PC-3 (cell line): Measurements from ENCODE around the gene SYMPK. TPM values are rescaled to one million over a fixed set of nuclear protein-coding genes. Genes with fewer than 3 reads are reported as not detected.
"Not testable (repeated sequence)": the region's sequence is repeated elsewhere in the genome, so short reads cannot be mapped to it uniquely, and the experiment has no call there.

Experiments
- ATAC-seq: fragments of 200-7000 bp; cut with Tn5 transposase; 2 replicates; pipeline ENCODE4 v1.9.1; 2020; ENCODE audit warnings: mild to moderate bottlenecking, moderate library complexity
- BruUV-seq: library from RNA; stranded (reverse); fragments of 400-500 nt; replicated peaks from 2 replicates; lab custom pipeline; 2021; lab: Mats Ljungman, UMichigan
- CTCF ChIA-PET: fragments of 300-600 bp; sonication (Branson Sonifier 250); formaldehyde crosslinking; loops from one replicate; lab custom pipeline; 2022; ENCODE audit warnings: antibody characterized with exemption; lab: Charles Lee
- POLR2A ChIA-PET: fragments of 300-600 bp; sonication (Branson Sonifier 250); formaldehyde crosslinking; loops from one replicate; lab custom pipeline; 2022; ENCODE audit warnings: antibody characterized with exemption; ENCODE audit not compliant: unreplicated experiment; lab: Charles Lee
- DNase-seq: peaks from one replicate; pipeline ENCODE4 v3.0.0-alpha.2; 2015
- H2AFZ ChIP-seq: fragments of 300-600 bp; sonication (generic); 2 replicates; pipeline ENCODE4 v1.6.0; 2016; ENCODE audit warnings: antibody characterized with exemption, low read length
- H3F3A ChIP-seq: fragments of 300-600 bp; sonication (generic); one replicate; pipeline ENCODE4 v1.6.0; 2017; ENCODE audit warnings: antibody characterized with exemption, low read length, control low read depth, mild to moderate bottlenecking; ENCODE audit not compliant: unreplicated experiment
- H3K27ac ChIP-seq: fragments of 300-600 bp; sonication (generic); 2 replicates; pipeline ENCODE4 v1.5.1; 2016; ENCODE audit warnings: mild to moderate bottlenecking, low read length
- H3K27me3 ChIP-seq: fragments of 300-600 bp; sonication (generic); 2 replicates; pipeline ENCODE4 v1.6.1; 2016; ENCODE audit warnings: low read length, mixed read lengths
- H3K36me3 ChIP-seq: fragments of 300-600 bp; sonication (generic); 2 replicates; pipeline ENCODE4 v1.6.1; 2016; ENCODE audit warnings: low read depth, mixed run types, low read length, mixed read lengths
- H3K4me1 ChIP-seq: fragments of 300-600 bp; sonication (generic); 2 replicates; pipeline ENCODE4 v1.5.1; 2016; ENCODE audit warnings: low read length; ENCODE audit not compliant: insufficient read depth
- H3K4me2 ChIP-seq: fragments of 300-600 bp; sonication (generic); 2 replicates; pipeline ENCODE4 v1.6.0; 2016; ENCODE audit warnings: low read length
- H3K4me3 ChIP-seq: fragments of 300-600 bp; sonication (generic); 2 replicates; pipeline ENCODE4 v1.5.1; 2016; ENCODE audit warnings: mild to moderate bottlenecking, low read length, mixed read lengths
- H3K79me2 ChIP-seq: fragments of 300-600 bp; sonication (generic); 2 replicates; pipeline ENCODE4 v1.6.1; 2017; ENCODE audit warnings: low read length, mixed read lengths
- H3K9ac ChIP-seq: fragments of 300-600 bp; sonication (generic); 2 replicates; pipeline ENCODE4 v1.6.0; 2016; ENCODE audit warnings: mild to moderate bottlenecking, low read length
- H3K9me2 ChIP-seq: fragments of 300-600 bp; sonication (generic); replicated peaks from 2 replicates; pipeline ENCODE4 v1.6.1; 2016; ENCODE audit warnings: mixed run types, low read length, mixed read lengths
- H3K9me3 ChIP-seq: fragments of 300-600 bp; sonication (generic); 2 replicates; pipeline ENCODE4 v1.6.1; 2016; ENCODE audit warnings: low read length, mixed read lengths
- H4K20me1 ChIP-seq: fragments of 300-600 bp; sonication (generic); 2 replicates; pipeline ENCODE4 v1.6.1; 2016; ENCODE audit warnings: low read length, mixed read lengths
- EZH2 ChIP-seq: fragments of 300-600 bp; sonication (generic); IDR thresholded peaks from one replicate; pipeline ENCODE4 v1.6.1; 2017; ENCODE audit warnings: antibody characterized with exemption, mild to moderate bottlenecking, low read length; ENCODE audit not compliant: unreplicated experiment
- EZH2phosphoT487 ChIP-seq: fragments of 300-600 bp; sonication (generic); IDR thresholded peaks from 2 replicates; pipeline ENCODE4 v1.6.1; 2018; ENCODE audit warnings: mild to moderate bottlenecking, antibody characterized with exemption, low read length, borderline replicate concordance
- intact Hi-C: fragments of 100-400 bp; cut with micrococcal nuclease; formaldehyde crosslinking; loops from 2 replicates; pipeline ENCODE4 v1.9.0; 2023
- total RNA-seq: library from RNA; depleted of rRNA; stranded (reverse); fragments of >200 nt; gene quantifications from 2 replicates; pipeline ENCODE4 v1.2.3, GENCODE V29; 2014
- TF ChIP-seq, protein P1 (sequence below): fragments of 300-600 bp; sonication (generic); conservative IDR thresholded peaks from 2 replicates; pipeline ENCODE4 v1.5.1; 2017; ENCODE audit warnings: antibody characterized with exemption, low read depth, mild to moderate bottlenecking, low read length

SYMPK gene
- total RNA-seq, 1 experiment from 2014 or later = 36.6 TPM

DNA sequence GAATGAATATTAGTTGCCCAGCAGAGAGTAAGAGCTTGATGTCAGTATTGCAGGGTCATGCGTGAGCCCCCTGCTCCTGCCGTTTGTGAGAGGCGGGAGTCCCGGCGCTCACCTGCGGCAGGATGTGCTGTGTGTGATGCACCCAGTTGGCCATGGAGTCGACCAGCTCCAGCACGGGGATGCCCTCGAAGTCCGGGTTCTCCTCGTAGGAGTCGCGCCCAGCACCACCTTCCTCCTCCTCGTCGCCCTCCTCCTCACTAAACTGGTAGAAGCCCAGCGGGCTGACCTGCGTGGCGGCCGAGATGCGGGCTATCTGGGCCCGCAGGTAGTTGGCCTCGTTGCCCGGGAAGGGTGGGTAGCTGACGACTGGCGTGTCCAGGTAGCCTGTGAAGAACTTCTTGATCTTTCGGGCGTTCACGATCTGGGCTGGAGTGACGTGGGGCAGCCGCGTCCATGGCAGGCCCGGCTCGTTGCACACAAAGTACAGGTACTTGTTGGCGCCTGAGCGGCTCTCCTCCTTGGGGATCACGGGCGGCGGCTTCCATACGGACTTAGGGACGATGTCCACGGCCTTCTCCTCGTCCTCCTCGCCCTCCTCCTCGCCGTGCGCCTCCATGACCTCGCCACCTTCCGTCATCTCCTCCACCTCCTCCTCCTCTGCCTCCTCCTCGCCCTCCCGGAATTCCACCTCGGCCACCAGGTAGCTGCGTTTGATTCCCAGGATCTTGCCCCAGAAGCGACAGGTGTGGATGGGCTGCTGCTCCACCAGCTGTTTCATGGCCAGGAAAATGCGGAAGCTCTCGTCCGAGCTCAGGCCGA is 58.6 kb downstream of the SYMPK start:
- POLR2A ChIA-PET = no interaction called here

DNA sequence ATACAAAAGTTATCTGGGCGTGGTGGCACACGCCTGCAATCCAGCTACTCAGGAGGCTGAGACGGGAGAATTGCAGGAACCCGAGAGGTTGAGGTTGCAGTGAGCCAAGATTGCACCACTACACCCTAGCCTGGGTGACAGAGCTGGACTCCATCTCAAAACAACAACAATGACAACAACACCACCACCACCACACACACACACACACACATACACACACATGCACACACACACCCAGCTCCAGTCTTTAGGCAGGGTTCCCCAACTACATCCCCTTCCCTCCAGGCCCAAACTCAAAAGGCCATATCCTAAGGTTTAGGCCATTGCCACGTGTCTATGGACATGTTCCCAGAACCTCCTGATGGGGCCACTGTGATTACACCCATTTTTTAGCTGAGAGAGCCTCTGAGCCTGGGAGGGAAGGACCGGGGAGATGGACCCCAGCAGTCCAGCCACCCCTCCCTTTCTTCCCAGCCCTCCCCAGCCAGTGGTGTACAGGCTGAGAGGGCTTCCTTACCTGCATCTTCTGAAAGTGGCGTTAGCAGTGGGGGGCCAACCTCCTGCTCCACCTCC is 61.3 kb downstream of the SYMPK start:
- Histone ChIP-seq H3K9me2 (no peaks in the 10 kb centered on the region), H3K27ac (no peak overlapping the region), H3K4me3 (no peak overlapping the region), H3K9me3 (no peaks in the 10 kb centered on the region), H3K79me2 (no peaks in the 10 kb centered on the region), H3K9ac (no peak overlapping the region), H3F3A (no peaks in the 10 kb centered on the region), H4K20me1 (no peaks in the 10 kb centered on the region), H2AFZ (no peak overlapping the region), H3K36me3 (no peaks in the 10 kb centered on the region), H3K27me3 (no peaks in the 10 kb centered on the region), H3K4me1 (no peaks in the 10 kb centered on the region), H3K4me2 (no peak overlapping the region)
- TF ChIP-seq, protein P1, sequence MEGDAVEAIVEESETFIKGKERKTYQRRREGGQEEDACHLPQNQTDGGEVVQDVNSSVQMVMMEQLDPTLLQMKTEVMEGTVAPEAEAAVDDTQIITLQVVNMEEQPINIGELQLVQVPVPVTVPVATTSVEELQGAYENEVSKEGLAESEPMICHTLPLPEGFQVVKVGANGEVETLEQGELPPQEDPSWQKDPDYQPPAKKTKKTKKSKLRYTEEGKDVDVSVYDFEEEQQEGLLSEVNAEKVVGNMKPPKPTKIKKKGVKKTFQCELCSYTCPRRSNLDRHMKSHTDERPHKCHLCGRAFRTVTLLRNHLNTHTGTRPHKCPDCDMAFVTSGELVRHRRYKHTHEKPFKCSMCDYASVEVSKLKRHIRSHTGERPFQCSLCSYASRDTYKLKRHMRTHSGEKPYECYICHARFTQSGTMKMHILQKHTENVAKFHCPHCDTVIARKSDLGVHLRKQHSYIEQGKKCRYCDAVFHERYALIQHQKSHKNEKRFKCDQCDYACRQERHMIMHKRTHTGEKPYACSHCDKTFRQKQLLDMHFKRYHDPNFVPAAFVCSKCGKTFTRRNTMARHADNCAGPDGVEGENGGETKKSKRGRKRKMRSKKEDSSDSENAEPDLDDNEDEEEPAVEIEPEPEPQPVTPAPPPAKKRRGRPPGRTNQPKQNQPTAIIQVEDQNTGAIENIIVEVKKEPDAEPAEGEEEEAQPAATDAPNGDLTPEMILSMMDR = no peak
- TF ChIP-seq EZH2 = no peak
- TF ChIP-seq EZH2phosphoT487 = no peak
- ChIA-PET POLR2A (no interaction called here), CTCF (interaction anchor here (0.6 kb wide), 1 partner anchor 19 kb away, joined by 6 read pairs; the partner anchor contains the start of gene DMPK)
- DNase-seq (no peak), ATAC-seq (no peak)
- BruUV-seq = no TSS peak
- intact Hi-C loops = no loop called here

More for the DNA sequence above, 58.6 kb downstream of the SYMPK start:
- no peak overlapping the region for H3K27ac ChIP-seq
- H3K9me2 ChIP-seq = no peaks in the 10 kb centered on the region
- intact Hi-C loops = no loop called here
- H3K36me3 ChIP-seq = no peaks in the 10 kb centered on the region
- H2AFZ ChIP-seq = no peak overlapping the region
- H3K9me3 ChIP-seq = no peaks in the 10 kb centered on the region
- H3K4me2 ChIP-seq = no peak overlapping the region
- no peak overlapping the region for H3K4me3 ChIP-seq
- H3K79me2 ChIP-seq = no peaks in the 10 kb centered on the region
- no peaks in the 10 kb centered on the region for H3F3A ChIP-seq
- peaks cover under 1% of the 10 kb centered on the region; the same call in 1 of the 2 replicates for H3K4me1 ChIP-seq
- BruUV-seq = no TSS peak
- CTCF ChIA-PET = no interaction called here
- ATAC-seq (no peak), DNase-seq (no peak)
- no peaks in the 10 kb centered on the region for H3K27me3 ChIP-seq
- no peaks in the 10 kb centered on the region for H4K20me1 ChIP-seq
- TF ChIP-seq, protein P1 = no peak
- H3K9ac ChIP-seq = no peak overlapping the region

DNA sequence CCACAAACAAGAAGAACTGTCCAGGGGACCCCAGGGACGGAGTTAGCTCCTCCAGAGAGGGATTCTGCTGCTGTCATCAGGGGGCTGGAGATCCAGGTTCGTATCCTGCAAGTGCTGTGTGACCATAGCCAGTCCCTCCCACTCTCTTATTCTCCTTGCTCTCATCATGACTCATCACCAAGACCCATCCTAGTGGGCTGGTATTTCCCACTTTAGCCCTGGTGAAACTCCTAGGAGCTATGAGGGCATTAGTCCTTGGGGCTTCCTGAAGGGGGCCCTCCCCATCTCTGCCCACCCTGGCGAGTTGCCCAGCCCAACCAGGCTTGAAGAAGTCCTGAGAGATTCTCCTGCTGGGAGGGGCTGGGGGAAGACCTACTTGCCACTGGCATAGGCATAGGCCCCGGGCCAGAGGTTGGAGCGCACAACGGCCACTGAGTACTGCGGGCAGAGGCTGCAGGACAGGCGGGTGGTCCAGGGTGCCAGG is 62.8 kb downstream of the SYMPK start:
- H3K27me3 ChIP-seq = no peaks in the 10 kb centered on the region
- no peaks in the 10 kb centered on the region for H3K36me3 ChIP-seq
- no peak overlapping the region for H3K4me2 ChIP-seq
- no peak for DNase-seq
- H4K20me1 ChIP-seq = no peaks in the 10 kb centered on the region
- no peaks in the 10 kb centered on the region for H3F3A ChIP-seq
- TF ChIP-seq EZH2phosphoT487 = no peak
- no peak for TF ChIP-seq EZH2
- no peaks in the 10 kb centered on the region for H3K9me2 ChIP-seq
- no peaks in the 10 kb centered on the region for H3K4me1 ChIP-seq
- H3K9ac ChIP-seq = no peak overlapping the region
- H3K79me2 ChIP-seq = no peaks in the 10 kb centered on the region
- no peak overlapping the region for H2AFZ ChIP-seq
- CTCF ChIA-PET = interaction anchor here (1.4 to 1.8 kb wide), 2 partner anchors 17 to 31 kb away, joined by 11 to 18 read pairs; partner anchors contain the start of genes DMPK and SIX5
- intact Hi-C loops = no loop called here
- H3K27ac ChIP-seq = no peak overlapping the region
- POLR2A ChIA-PET = no interaction called here
- no TSS peak for BruUV-seq
- no peak overlapping the region for H3K4me3 ChIP-seq
- ATAC-seq = peak; percentile 49; the same call in 1 of the 2 replicates
- no peaks in the 10 kb centered on the region for H3K9me3 ChIP-seq

DNA sequence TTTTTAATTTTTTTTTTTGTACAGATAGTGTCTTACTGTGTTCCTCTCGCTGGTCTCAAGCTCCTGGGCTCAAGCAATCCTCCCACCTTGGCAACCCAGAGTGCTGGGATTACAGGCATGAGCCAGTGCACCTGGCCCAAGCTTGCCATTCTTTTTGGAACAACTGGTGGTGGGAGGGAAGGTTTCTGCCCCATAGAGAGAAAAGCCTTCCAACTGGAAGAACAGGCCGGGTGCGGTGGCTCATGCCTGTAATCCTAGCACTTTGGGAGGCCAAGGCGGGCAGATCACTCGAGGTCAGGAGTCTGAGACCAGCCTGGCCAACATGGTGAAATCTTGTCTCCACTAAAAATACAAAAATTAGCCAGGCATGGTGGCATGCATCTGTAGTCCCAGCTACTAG is 63.4 kb downstream of the SYMPK start:
- not testable (repeated sequence) for H4K20me1 ChIP-seq, H3K9ac ChIP-seq, H3K9me2 ChIP-seq, H2AFZ ChIP-seq, DNase-seq, BruUV-seq, H3K27me3 ChIP-seq, H3K27ac ChIP-seq, H3F3A ChIP-seq, H3K4me3 ChIP-seq, H3K79me2 ChIP-seq, H3K4me1 ChIP-seq, H3K9me3 ChIP-seq, H3K36me3 ChIP-seq
- H3K4me2 ChIP-seq = peak overlapping the region; percentile 47; the same call in 1 of the 2 replicates
- ChIA-PET POLR2A (interaction anchor here (0.6 to 0.7 kb wide), 2 partner anchors 30 to 63 kb away, joined by 3 to 5 read pairs; partner anchors contain the start of gene SIX5), CTCF (interaction anchor here (0.6 to 1.8 kb wide), 4 partner anchors 10 to 686 kb away, joined by 3 to 18 read pairs (median 11); partner anchors contain the start of genes DMPK and SIX5)
- intact Hi-C loops = loop anchor here (1.0 kb wide), 2 partner anchors 18 to 29 kb away; no protein-coding TSS in a partner anchor
- ATAC-seq = 0 out of 2 replicates have a peak, but pooled peaks have one; percentile 11
